Measurements from ENCODE around the gene CAMK2B.

Gene CAMK2B

GRCh38 chr7:44267719-44268421 is 57.5 kb downstream of the CAMK2B start:
- H3K27me3 ChIP-seq (ENCODE audit: insufficient read depth, low read length): peaks cover 45% of the 10 kb centered on the region

DNA sequence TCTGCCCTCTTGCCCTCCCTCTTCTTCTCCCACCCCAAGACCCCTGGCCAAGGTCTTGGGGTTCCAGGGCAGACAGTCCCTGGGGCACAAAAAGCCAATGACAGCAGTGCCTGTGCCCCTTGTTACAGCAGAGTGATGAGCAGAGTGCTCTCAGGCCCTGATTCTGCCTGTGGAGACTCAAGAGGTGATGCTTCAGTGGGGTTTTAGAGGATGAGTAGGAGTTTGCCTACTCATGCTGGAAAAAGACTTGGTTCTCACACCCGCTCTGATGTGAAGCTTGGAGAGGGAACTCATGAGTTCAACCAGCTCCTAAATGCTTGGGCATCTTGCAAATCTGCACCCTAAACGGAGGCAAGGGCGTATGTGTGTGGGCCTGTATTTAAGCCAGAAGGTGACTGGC is 58.2 kb downstream of the CAMK2B start:
- Histone ChIP-seq H2AFZ (ENCODE audit: low read depth, low read length) (no peak overlapping the region), H3K27me3 (ENCODE audit: insufficient read depth, low read length) (peaks cover 47% of the 10 kb centered on the region), H3K36me3 (ENCODE audit: insufficient read depth, low read length) (no peaks in the 10 kb centered on the region), H3K4me3 (ENCODE audit: low read length) (no peak overlapping the region), H3K9me3 (ENCODE audit: low read length) (no peaks in the 10 kb centered on the region), H3K4me1 (ENCODE audit: insufficient read depth, low read length) (no peaks in the 10 kb centered on the region)

More at GRCh38 chr7:44267719-44268421, 57.5 kb downstream of the CAMK2B start:
- Histone ChIP-seq H3K36me3 (ENCODE audit: insufficient read depth, low read length) (no peaks in the 10 kb centered on the region), H3K4me1 (ENCODE audit: insufficient read depth, low read length) (no peaks in the 10 kb centered on the region), H2AFZ (ENCODE audit: low read depth, low read length) (no peak overlapping the region), H3K4me3 (ENCODE audit: low read length) (no peak overlapping the region), H3K9me3 (ENCODE audit: low read length) (no peaks in the 10 kb centered on the region)

GRCh38 chr7:44266526-44266925 is 58.9 kb downstream of the CAMK2B start:
- Histone ChIP-seq H3K9me3 (ENCODE audit: low read length) (no peaks in the 10 kb centered on the region), H3K4me3 (ENCODE audit: low read length) (no peak overlapping the region), H3K36me3 (ENCODE audit: insufficient read depth, low read length) (no peaks in the 10 kb centered on the region), H3K4me1 (ENCODE audit: insufficient read depth, low read length) (no peaks in the 10 kb centered on the region), H2AFZ (ENCODE audit: low read depth, low read length) (no peak overlapping the region), H3K27me3 (ENCODE audit: insufficient read depth, low read length) (peaks cover 47% of the 10 kb centered on the region)

DNA sequence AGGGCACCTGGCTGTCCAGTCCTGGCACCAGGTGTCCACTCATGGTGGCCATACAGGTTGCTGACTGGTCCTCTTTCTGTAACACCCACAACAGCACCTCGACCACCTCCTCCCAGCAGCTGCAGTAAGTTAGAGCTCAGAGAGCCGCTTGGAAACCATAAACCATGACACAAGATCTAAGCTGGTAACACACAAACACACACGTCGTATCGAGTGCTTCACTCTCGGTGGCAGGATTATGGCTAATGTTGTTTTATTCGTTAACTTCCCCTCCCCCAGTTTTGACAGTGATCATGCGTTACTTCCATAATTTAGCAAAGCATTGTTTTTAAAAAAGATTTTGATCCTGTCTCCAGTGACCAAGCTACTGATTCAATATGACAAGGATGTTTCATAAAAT is 59.7 kb downstream of the CAMK2B start:
- Histone ChIP-seq H3K9me3 (ENCODE audit: low read length) (no peaks in the 10 kb centered on the region), H3K4me1 (ENCODE audit: insufficient read depth, low read length) (no peaks in the 10 kb centered on the region), H3K36me3 (ENCODE audit: insufficient read depth, low read length) (no peaks in the 10 kb centered on the region), H3K27me3 (ENCODE audit: insufficient read depth, low read length) (peaks cover 49% of the 10 kb centered on the region), H3K4me3 (ENCODE audit: low read length) (no peak overlapping the region), H2AFZ (ENCODE audit: low read depth, low read length) (no peak overlapping the region)

DNA sequence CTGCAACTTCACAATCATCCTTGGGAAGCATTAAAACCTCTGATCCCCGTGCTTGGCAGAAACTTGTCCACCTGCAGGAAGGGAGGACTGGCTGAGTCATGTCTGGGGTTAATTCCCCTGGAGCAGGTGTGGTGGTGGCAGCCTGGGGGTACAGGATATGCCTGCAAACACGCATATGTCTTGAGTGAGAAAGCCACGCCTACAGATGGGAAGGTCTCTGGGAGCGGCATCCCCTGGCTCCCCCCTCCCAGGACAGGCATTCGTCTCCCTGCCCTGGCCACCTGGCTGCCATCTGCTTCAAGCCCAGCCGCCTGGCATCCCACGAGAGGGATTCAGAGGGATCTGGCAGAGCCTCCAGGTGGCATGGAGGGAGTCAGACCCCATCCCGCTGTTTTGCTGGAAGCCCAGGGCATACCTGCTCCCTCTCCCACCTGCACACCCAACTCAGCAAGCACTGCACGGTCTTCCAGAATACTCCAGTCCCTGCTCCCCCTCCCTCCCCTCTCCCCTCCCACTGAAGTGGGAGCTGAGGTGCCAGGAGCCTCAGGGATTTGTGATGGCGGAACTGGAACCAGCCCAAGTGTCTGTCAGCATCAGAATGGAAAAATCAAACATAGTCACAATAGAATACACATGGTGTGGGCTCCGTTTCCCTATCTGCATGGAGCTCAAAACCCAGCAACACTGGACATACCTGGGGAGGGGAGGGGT is 61.0 kb downstream of the CAMK2B start:
- H3K4me3 ChIP-seq (ENCODE audit: low read length): no peak overlapping the region
- peaks cover 53% of the 10 kb centered on the region for H3K27me3 ChIP-seq (ENCODE audit: insufficient read depth, low read length)
- H3K36me3 ChIP-seq (ENCODE audit: insufficient read depth, low read length): no peaks in the 10 kb centered on the region
- H3K4me1 ChIP-seq (ENCODE audit: insufficient read depth, low read length): peaks cover 2% of the 10 kb centered on the region
- no peaks in the 10 kb centered on the region for H3K9me3 ChIP-seq (ENCODE audit: low read length)
- H2AFZ ChIP-seq (ENCODE audit: low read depth, low read length): no peak overlapping the region

GRCh38 chr7:44263326-44264082 is 61.9 kb downstream of the CAMK2B start:
- H3K4me3 ChIP-seq (ENCODE audit: low read length): no peak overlapping the region
- peaks cover 51% of the 10 kb centered on the region for H3K27me3 ChIP-seq (ENCODE audit: insufficient read depth, low read length)
- no peaks in the 10 kb centered on the region for H3K36me3 ChIP-seq (ENCODE audit: insufficient read depth, low read length)

GRCh38 chr7:44262031-44262430 is 63.4 kb downstream of the CAMK2B start:
- Histone ChIP-seq H3K9me3 (ENCODE audit: low read length) (no peaks in the 10 kb centered on the region), H3K4me1 (ENCODE audit: insufficient read depth, low read length) (peaks cover 18% of the 10 kb centered on the region), H3K4me3 (ENCODE audit: low read length) (no peak overlapping the region), H2AFZ (ENCODE audit: low read depth, low read length) (no peak overlapping the region), H3K36me3 (ENCODE audit: insufficient read depth, low read length) (no peaks in the 10 kb centered on the region), H3K27me3 (ENCODE audit: insufficient read depth, low read length) (peaks cover 38% of the 10 kb centered on the region)

More at GRCh38 chr7:44263326-44264082, 61.9 kb downstream of the CAMK2B start:
- Histone ChIP-seq H3K9me3 (ENCODE audit: low read length) (no peaks in the 10 kb centered on the region), H2AFZ (ENCODE audit: low read depth, low read length) (no peak overlapping the region), H3K4me1 (ENCODE audit: insufficient read depth, low read length) (peaks cover 6% of the 10 kb centered on the region)

DNA sequence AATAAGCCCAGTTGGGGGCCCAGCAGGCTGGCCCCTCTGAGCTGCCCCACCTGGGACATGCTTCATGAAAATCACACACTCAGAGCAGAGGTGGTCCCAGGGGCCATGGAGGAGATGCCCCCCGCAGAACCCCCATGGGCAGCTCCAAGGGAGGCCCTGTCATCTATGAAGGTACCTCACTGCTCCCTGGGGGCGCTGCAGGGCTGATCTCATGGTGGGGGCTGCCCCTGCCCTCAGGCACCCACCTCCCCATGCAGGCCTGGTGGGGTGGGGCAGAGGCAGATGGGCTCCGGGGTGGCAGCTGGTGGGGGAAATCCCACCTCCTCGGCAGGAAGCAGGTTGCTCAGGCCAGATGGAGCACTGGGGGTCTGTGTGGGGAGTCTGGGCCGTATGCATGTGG is 64.2 kb downstream of the CAMK2B start:
- peaks cover 30% of the 10 kb centered on the region for H3K27me3 ChIP-seq (ENCODE audit: insufficient read depth, low read length)
- no peak overlapping the region for H3K4me3 ChIP-seq (ENCODE audit: low read length)
- no peaks in the 10 kb centered on the region for H3K36me3 ChIP-seq (ENCODE audit: insufficient read depth, low read length)
- no peak overlapping the region for H2AFZ ChIP-seq (ENCODE audit: low read depth, low read length)
- peaks cover 18% of the 10 kb centered on the region for H3K4me1 ChIP-seq (ENCODE audit: insufficient read depth, low read length)
- H3K9me3 ChIP-seq (ENCODE audit: low read length): no peaks in the 10 kb centered on the region

GRCh38 chr7:44259547-44260457 is 65.6 kb downstream of the CAMK2B start:
- peaks cover 20% of the 10 kb centered on the region for H3K27me3 ChIP-seq (ENCODE audit: insufficient read depth, low read length)
- H3K9me3 ChIP-seq (ENCODE audit: low read length): no peaks in the 10 kb centered on the region
- H3K36me3 ChIP-seq (ENCODE audit: insufficient read depth, low read length): no peaks in the 10 kb centered on the region
- H3K4me3 ChIP-seq (ENCODE audit: low read length): no peak overlapping the region
- H2AFZ ChIP-seq (ENCODE audit: low read depth, low read length): no peak overlapping the region
- peaks cover 18% of the 10 kb centered on the region for H3K4me1 ChIP-seq (ENCODE audit: insufficient read depth, low read length)

GRCh38 chr7:44258865-44259546 is 66.4 kb downstream of the CAMK2B start:
- no peak overlapping the region for H2AFZ ChIP-seq (ENCODE audit: low read depth, low read length)
- H3K9me3 ChIP-seq (ENCODE audit: low read length): no peaks in the 10 kb centered on the region
- no peak overlapping the region for H3K4me3 ChIP-seq (ENCODE audit: low read length)
- peaks cover 12% of the 10 kb centered on the region for H3K27me3 ChIP-seq (ENCODE audit: insufficient read depth, low read length)
- H3K4me1 ChIP-seq (ENCODE audit: insufficient read depth, low read length): peaks cover 18% of the 10 kb centered on the region
- H3K36me3 ChIP-seq (ENCODE audit: insufficient read depth, low read length): no peaks in the 10 kb centered on the region

DNA sequence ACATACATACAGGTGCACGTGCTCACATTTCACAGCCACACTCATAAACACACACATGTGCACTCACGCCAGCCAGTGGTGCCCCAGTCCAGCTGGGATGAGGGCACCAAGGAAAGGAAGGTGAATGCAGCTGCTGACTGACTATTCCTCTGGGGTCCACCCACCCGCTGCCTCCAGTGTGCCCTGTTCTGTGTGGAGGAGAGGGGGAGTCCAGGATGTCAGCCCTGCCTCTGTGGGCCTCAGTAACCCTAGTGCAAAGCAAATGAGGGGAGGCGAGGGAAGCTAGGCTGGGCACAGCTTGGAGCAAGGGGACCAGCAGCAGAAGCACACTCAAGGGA is 67.0 kb downstream of the CAMK2B start:
- Histone ChIP-seq H2AFZ (ENCODE audit: low read depth, low read length) (no peak overlapping the region), H3K27me3 (ENCODE audit: insufficient read depth, low read length) (peaks cover 8% of the 10 kb centered on the region), H3K4me3 (ENCODE audit: low read length) (no peak overlapping the region), H3K36me3 (ENCODE audit: insufficient read depth, low read length) (no peaks in the 10 kb centered on the region), H3K9me3 (ENCODE audit: low read length) (no peaks in the 10 kb centered on the region), H3K4me1 (ENCODE audit: insufficient read depth, low read length) (peaks cover 18% of the 10 kb centered on the region)
